ENCODE measurements around the gene MDM4.

Gene MDM4

DNA sequence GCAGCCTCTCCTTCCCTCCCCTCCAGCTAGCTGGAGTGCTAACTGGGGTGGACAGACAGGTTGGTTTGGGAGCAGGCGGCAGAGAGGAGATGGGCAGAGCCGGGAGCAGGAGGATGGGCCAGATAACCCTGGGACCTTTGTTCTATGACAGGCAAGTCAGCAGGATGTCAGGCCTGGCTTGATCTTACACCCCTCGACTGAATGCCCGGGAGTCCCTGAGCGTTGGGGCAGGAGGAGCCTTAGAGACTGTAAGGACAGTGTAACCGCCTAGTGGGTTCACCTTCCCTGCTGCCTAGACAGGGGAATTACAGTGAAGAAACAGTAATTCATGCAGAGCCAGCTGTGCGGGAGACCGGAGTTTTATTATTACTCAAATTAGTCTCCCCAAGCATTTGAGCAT is 60.2 kb downstream of the MDM4 start:
- no peak for DNase-seq (ENCODE audit: low read depth in 1 of 2, low spot score in 1 of 2)

DNA sequence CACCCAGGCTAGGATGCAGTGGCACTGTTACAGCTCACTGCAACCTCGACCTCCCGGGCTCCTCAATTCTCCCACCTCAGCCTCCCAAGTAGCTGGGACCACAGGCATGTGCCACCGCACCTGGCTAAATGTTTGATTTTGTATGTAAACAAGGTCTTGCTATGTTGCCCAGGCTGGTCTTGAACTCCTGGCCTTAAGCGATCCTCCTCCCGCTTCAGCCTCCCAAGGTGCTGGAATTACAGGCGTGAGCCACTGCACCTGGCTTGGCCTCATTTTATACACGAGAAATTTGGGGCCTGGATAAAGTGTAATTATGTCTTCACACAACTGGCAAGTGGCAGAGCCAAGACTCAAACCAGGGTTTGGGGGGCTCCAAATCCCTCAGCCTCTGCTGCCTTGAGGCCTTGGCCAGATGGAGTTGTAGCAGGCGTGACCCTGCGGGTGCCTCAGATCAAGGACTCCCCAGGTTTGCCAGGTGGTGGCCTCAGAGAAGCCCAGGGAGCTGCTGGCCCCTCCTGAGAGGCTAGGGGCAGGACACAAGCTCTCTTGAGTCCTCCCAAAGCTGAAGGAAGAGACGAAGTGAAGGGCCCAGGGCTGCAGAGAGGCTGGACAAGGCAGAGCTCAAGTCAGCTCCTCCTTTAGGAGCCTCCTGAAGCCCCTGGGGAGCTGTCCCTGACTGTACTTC is 61.7 kb downstream of the MDM4 start:
- no peak for DNase-seq (ENCODE audit: low read depth in 1 of 2, low spot score in 1 of 2)

DNA sequence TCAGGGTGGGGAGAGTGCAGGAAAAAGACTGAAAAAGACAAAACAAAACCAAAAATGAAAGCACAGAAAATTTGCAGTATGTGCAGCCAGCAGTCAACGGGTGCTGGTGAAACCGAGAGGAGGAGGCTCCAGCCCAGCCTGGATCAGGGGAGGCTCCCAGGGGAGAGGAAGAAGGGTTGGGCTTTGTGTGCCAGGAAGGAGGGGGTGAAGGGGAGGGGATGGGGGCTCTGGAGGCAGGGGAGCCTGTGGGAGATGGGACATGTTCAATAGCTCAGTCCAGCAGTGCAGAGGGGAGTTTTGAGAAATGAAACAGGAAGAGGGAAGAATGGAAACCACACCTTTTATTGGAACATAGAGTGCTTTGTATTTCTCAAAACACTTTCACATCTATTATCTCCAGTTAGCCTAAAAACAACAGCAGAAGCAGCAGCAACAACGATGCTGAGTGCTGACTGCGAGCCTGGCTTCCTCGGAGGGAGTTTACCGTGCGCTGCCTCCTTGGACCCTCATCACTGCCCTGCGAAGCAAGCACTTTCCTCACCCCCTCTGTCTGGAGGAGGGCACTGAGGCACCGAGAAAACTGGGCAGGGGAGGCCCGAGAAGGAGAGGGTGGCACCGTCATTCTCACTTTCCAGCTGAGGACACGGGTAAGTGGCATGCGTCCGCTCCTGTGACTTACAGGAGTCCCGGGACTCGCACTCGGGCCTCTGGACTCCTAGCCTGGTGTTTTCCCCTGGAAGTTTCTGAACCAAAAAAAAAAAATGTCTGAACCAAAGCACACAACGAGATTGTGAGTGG is 62.9 kb downstream of the MDM4 start:
- peak in 1 of 2 donors; percentile 16 for DNase-seq (ENCODE audit: low read depth in 1 of 2, low spot score in 1 of 2)

DNA sequence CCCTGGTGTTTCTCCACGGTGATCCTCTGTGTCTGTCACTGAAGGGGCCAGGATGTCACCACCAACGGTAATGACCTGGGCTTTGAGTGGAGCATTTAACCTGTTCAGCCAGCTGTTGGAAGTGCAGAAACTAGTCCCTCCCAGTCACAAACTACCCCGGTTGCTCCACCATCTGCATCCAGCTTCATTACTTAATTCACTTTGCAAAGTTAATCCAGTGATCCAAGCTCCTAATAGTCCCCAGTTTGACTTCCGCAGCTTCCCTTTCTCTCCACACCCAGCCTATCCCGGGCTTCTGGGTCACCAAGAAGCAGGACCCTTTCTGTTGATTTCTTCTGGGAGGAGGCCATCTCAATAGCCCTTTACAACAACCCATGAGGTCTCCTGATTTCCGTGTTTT is 63.5 kb downstream of the MDM4 start:
- DNase-seq (ENCODE audit: low read depth in 1 of 2, low spot score in 1 of 2), result no peak

DNA sequence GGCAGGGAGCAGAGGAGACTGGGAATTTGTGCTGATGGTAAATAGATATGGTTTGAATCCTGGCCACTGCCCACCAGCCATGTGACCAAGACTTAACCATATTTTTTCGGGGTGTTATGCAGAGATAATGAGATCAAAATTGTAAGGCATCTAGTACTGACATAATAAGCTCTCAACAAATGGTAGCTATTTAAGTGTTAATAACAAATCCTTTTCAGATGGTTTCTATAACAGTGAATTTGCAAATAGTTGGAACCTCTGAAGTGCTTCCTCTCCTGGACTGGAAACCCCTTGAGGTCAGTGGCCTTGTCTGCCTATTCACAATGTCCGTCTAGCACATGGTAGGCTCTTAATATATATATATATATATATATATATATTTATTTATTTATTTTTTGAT is 64.7 kb downstream of the MDM4 start:
- DNase-seq (ENCODE audit: low read depth in 1 of 2, low spot score in 1 of 2), result no peak

DNA sequence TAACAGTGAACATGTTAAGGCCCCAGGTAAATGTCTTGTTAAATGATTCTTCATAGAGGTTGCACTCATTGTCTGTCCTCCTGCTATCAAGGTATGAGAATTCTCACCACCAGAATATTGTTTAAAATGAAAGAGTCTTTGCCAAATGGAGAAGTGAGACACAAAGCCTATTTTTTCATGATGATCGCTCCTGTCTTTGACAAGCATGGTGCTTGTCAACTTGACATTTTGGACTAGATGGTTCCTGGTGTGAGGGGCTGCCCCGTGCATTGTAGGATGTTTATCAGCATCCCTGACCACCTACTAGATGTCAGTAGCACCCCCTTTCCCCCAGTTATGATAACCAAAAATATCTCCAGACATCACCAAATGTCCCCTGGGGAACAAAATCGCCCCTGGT is 65.6 kb downstream of the MDM4 start:
- DNase-seq (ENCODE audit: low read depth in 1 of 2, low spot score in 1 of 2), result no peak

DNA sequence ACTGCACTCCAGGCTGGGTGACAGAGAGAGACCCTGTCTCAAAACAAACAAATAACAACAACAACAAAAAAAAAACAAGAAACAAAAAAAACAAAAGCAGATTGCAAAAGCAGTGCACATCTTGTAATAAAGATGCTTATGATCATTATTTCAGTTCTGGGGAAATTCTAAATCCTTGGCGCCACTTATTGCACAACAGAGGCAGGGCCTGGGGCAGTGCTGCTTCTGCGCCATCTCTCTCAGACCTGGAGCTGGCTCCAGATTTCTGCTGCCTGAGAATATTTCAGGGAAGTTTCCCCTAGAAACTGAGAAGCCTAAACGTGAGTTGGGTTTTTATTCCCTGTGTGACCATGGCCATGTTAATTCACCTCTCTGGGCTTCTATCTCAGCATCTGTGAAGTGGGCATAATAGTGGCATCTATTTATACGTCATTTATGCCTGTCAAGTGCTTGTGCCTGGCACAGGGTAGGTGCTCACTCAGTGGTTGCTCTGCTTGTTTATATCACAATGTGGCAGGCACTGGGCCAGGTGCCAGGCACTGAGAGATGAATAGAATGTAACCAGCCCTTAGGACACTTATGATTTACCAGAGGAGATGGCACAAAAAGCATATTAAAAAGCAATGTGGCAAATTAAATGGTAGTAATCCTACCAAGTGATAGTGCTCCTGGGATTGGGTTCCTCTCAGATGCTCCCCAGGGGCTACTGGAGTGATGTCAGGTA is 67.9 kb downstream of the MDM4 start:
- DNase-seq (ENCODE audit: low read depth in 1 of 2, low spot score in 1 of 2), result no peak

DNA sequence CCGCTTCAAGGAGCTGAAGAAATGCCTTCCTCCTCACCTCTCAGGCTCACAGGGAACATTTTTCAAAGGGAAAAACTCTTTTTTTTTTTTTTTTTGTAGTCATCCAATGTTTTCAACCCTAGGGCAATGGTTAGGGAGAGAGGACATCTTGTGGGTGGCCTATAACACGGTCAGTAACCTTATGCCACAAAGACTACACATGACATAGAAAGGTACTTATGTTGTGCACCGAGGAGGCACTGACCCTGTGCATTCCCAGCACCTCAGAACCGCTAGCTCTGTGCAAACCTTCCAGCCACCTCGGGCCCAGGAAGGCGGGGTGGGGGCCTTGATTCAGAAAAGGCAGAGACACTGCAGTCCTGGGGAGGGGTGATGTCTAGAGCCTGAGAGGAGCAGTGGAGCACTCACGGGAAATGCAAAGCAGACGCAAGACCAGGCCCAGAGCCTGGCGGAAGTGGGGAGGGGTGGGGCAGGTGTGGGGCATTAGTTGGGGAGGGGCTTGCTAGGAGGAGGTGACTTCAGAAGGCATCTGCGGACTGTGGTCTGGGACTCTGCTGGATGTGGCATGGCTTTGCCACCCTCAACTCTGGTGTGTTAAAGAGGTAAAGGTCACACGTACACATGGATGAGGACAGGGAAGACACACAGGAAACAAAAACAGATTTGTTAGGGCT is 68.6 kb downstream of the MDM4 start:
- no peak for DNase-seq (ENCODE audit: low read depth in 1 of 2, low spot score in 1 of 2)

DNA sequence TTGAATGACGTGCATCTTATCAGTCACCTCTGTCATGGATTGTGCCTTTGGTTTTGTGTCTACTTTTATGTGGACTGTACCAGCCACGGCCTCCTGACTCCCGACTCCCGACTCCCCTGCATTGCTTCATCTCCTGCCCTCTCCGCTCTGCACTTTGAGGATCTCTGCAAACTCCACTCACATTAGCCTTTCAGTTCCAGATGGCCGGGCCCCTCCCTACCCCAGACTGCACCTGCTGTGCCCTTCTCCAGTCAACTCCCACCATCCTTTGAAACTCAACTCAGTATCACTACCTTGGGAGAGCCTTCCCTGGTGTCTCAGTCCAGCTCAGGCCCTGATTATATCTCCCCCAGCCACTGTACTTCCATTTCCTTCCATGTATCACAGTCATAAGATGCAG is 71.4 kb downstream of the MDM4 start:
- DNase-seq (ENCODE audit: low read depth in 1 of 2, low spot score in 1 of 2), result no peak

DNA sequence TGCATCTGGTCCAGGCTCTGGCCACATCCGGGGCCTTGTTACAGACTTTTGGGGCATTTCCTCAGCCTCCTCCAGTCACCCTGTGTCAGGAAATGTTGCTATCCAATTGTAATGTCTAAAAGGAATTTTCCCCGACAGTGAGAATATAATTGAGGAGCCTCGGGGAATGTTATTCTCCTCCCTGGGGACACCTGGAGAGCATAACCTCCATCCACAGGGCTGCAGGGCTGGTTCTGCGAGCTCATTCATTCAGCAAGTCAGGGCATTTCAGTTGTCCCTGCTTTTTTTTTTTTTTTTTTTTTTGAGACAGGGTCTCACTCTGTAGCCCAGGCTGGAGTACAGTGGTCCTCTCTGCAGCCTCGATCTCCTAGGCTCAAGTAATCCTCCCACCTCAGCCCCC is 72.6 kb downstream of the MDM4 start:
- no peak for DNase-seq (ENCODE audit: low read depth in 1 of 2, low spot score in 1 of 2)

DNA sequence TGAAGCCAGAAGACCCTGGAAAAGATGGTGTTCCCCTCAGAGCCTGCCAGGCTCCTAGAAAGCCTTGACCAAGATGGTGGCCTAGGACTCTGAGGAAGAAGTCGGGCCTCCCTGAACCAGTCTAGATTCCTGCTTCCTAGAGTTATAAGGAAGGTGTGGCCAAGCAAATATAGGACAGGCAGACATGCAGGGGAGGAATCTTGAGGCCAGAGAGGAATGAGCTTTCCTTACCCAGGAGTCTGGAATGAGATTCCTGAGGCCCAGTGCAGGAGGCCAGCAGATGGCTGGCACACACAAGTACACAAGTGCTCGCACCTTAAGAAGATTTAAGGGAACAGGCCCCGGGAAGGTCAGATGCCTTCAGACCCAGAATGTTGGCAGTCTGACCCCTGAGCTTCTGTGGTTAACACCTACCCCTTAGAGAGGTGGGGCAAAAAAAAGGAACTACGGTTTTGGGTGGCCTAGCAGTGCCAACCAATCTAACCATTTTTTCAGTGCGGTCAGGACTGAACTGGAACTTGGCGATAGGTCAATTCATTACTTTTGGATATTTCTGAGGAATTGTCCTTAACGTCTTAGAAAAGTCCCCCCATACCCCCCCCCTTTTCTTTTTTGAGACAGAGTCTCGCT is 73.3 kb downstream of the MDM4 start:
- no peak for DNase-seq (ENCODE audit: low read depth in 1 of 2, low spot score in 1 of 2)

DNA sequence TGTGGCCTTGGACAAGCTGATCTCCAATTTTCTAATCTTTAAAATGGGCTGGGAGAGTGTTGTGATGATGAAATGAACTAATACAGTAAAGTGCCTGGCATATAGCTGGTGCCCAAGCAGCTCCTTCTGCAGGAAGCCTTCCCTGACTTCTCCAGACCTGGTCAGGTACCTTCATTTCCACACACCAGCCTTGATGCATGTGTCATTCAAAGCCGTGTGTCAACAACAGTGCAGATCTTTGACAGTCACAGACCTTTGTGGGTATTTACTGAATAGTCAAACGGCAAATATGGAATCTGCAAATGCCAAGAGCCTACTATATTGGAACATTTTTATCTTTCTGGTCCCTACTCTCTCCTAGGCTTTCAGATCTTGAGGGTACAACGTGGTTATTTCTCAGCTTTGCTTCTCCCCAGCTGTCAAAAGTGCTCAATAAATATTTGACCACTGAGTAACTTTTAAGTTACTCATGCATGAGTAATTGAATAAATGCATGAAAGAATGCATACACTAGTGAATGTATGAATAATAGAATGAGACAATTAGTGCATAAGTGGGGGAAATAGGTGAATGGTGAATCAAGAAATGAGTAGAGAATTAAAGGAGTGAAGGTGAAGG is 75.4 kb downstream of the MDM4 start:
- DNase-seq (ENCODE audit: low read depth in 1 of 2, low spot score in 1 of 2), result no peak

DNA sequence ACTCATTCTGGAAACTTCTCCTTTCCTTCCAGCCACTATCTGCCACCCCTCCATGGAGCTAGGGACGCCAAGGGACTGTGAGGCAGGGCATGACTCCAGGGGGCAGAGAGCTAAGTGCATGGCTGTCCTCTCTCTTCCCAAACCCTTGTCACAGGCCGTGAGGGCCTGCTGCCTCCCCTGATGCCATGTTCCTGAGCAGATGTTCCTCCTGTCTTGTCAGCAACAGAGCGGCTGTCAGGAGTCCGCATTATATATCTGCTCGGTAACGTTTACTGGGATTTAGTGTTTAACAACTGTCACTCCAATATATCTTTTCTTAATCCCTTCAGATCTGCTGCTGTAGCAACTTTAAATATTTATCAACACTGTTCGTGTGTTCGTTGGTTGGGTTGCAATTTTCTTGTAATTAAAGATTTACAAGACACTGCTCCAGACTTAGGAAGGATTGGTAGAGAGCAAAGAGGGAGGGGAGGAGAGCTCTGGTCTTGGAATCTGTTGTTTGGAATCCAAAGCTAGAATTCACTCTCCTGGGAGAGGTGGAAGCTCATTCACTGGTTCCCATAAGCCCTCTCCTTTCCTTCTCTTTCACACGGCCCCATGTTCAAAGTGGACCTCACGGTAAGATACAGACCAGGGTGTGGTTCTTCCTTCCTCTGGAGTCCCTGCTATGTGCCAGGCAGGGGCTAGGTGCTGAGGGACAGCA is 76.2 kb downstream of the MDM4 start:
- DNase-seq (ENCODE audit: low read depth in 1 of 2, low spot score in 1 of 2), result no peak

DNA sequence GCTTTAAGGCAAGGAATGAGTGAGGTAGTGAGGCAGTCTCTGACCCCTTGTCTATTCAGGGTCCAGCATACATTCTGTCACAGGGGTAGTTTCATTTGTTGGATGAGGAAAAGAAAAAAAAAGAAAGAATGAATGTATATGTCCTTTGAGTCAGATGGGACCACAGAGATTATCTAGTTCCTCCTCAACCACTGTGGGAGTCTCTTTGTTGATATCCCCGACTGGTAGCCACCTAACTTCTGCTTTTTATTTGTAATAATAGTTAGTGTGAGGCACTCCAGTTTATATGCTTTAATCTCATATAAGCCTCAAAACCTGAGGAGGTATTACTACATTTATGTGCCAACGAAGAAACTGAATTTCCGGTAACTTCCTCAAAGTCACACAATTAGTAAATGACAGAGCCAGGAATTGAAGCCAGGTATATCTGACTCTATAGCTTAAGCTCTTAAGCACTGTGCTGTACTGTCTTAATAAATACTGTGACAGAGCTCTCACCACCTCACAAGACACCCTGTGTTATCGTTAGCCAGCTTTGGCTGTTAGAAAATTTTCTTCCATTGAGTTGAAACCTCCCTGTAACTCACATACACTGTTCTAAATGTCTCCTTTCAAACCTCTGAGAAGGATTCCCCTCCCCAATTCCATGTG is 82.2 kb downstream of the MDM4 start:
- DNase-seq (ENCODE audit: low read depth in 1 of 2, low spot score in 1 of 2), result no peak

DNA sequence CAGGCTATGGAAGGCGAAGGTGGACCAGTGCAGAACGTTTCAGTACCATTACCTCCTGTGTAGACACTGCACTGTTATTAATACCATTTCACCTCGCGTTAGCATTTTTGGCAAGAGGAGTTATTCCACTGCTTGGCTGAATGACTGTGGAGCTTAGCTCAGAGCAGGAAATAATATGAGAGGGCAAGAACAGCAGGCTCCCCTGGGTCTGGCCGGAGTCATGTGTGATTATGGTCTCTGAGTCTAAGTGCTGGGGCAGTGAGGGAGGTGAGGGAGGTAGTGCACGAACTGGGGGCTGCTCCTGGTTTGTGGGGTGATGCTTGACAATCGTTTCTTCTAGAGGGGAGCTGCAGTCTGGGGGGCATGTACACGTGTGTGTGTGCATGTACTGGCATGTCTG is 82.9 kb downstream of the MDM4 start:
- DNase-seq (ENCODE audit: low read depth in 1 of 2, low spot score in 1 of 2), result no peak

DNA sequence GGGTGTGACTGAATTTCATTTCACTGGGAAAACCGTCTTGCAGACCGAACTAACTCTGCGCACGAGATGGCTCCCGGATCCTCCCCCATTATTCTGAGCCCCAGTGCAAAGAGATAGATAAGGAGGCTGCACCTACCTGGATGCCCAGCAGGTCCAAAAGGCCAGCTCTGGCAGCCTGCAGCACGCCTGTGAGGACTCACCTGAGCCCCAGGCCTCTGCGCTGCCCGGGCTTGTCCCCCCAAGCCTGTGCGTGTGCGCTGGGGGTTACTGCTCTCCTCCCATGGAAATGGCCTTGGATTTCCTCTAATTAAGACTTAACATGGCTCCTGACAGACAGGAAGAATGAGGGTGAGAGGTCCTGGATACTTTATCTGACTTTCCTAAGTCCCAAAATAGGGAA is 83.4 kb downstream of the MDM4 start:
- DNase-seq (ENCODE audit: low read depth in 1 of 2, low spot score in 1 of 2), result no peak

DNA sequence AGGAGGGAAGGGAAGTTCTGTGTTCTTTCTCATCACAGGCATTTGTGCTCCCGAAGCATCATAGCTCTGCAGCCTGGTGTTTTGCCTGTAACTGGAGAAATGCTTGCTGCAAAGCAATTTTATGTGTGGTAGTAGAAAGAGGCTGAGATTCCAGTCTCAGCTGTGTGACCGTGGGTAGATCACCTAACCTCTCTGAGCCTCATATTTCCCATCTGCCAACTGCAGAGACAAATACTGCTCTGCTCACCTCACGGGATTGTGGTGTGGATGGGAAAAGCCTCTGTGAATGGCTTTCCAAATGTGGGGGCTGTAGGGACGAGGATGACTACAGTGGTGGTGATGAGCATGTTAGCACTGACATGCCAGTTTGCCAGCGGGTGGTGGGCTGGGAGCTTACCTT is 84.0 kb downstream of the MDM4 start:
- DNase-seq (ENCODE audit: low read depth in 1 of 2, low spot score in 1 of 2), result no peak

DNA sequence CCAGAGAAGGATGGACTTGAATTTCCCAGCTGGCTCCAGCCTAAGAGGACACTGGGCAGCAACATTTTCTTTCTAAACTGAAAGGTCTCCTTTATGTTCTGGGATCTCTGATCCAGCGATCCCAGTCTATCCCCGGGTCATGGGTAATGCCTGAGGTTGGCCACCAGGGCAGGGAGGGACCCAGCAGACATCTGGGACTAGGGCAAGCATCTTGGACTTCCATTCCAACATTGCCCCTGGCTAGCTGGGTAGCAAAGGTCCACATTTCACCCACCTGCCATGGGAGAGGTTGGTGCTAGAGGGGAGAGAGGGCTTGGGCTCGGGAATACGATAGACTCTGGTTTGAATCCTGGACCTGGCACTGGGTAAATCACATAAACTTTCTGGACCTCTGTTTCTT is 84.8 kb downstream of the MDM4 start:
- no peak for DNase-seq (ENCODE audit: low read depth in 1 of 2, low spot score in 1 of 2)

DNA sequence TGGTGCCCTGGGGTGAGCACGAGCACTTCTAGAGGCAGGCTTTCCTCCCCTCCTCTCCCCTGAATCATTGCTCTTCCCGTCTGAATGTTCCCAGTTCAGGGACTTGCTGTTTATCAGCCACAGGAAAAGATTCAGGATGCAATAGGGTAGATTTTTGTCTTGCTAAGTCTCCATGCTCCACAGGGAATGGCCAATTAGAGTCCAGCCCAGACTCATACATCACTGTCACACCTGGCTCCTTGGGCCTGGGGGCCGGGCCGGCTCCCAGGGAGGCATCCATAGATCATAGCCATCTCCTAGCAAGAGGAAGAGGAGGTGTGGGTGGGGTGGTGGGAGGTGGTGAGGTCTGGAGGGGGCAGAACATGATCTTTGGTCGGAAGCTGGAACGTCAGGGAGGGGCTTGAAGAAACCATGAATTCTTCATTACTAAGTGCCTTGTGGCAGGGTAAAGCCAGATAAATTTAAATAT is 85.9 kb downstream of the MDM4 start:
- DNase-seq (ENCODE audit: low read depth in 1 of 2, low spot score in 1 of 2), result no peak
